ENCODE measurements around the gene CSF1. TPM values are rescaled to one million over a fixed set of nuclear protein-coding genes. Genes with fewer than 3 reads are reported as not detected.
"Not testable (repeated sequence)": the region's sequence is repeated elsewhere in the genome, so short reads cannot be mapped to it uniquely, and the experiment has no call there.

CSF1 gene
- polyA plus RNA-seq, 4 donors: 7.5 to 9.3 (median 8.5) TPM

DNA sequence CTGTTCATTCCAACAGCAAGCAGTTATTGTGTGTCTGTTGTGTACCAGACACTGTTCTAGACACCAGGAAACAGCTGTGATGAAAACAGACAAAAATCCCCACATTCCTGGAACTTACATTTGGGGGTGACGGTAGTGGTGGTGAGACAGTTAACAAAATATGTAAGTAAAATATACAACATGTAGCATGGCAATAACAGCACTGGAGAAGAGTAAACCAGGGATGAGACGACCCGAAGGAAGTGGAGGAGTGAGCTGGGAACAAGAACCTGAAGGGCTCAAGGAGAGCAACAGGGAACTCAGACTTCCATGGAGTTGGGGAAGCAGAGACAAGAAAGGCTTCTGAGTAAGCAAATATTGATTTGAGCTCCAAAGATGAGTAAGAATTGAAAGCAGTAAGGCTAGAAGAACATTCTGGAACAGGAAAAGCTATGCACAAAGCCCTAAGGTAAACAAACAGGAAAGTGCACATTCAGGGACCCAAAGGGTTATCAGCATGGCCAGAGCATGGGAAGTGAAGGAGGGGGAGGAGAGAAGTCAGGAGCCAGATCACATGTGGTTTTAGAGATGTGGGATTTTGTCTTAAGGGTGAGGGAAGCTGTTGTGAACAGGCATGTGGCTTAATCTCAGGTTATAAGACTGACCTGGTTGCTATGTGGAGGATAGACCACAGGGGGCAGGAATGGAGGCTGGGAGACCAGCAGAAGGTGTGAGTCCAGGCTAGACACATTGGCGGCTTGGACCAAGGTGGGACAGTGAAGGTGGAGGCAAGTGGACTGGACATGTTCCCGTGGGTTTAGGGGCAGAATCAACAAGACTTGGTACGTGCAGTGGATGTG, 7.3 kb downstream of the CSF1 start:
- no peak for DNase-seq (ENCODE audit: low read depth in 4 of 4, low spot score in 2 of 4)

DNA sequence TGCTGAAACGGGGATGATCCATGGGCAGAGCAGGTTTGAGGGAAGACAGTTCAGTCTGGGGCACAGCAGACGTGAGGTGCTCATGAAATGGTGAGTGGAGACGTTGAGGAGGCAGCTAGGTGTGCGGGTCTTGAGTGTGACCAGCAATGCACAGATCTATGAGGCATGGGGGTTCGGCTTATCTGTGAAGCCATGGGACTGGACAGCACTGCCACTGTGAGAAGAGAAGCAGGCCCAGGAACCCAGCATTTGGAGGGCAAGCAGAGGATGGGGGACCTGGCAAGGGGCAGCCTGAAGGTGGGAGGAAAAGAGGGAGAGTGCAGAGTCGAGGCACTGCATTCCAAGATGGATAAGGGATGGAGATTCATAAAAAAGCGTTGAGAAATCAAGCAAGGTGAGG, 8.0 kb downstream of the CSF1 start:
- no peak for DNase-seq (ENCODE audit: low read depth in 4 of 4, low spot score in 2 of 4)

DNA sequence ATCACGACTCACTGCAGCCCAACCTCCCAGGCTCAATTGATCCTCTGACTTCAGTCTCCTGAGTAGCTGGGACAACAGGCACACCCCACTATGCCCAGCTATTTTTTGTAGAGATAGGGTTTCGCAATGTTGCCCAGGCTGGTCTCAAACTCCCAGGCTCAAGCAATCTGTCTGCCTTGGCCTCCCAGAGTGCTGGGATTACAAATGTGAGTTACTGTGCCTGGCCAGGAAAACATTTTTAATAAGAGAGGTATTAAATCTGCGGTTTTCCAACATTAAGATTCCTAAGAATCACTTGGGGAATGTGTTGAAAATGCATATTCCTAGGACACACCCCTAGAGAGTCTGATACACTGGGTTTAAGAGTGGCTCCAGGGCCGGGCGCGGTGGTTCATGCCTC, 8.7 kb downstream of the CSF1 start:
- no peak for DNase-seq (ENCODE audit: low read depth in 4 of 4, low spot score in 2 of 4)

DNA sequence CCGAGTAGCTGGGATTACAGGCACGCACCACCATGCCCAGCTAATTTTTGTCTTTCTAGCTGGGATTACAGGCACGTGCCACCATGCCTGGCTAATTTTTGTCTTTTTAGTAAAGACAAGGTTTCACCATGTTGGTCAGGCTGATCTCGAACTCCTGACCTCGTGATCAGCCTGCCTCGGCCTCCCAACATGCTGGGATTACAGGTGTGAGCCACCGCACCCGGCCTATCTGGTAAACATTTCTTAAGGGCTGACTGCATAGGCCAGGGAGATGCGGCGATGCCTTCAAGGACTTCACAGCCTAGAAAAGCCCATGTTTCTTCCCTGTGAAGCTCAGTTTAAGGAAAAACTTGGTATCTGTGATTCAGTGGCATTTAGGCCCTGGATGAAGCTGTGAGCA, 9.7 kb downstream of the CSF1 start:
- not testable (repeated sequence) for DNase-seq (ENCODE audit: low read depth in 4 of 4, low spot score in 2 of 4)

DNA sequence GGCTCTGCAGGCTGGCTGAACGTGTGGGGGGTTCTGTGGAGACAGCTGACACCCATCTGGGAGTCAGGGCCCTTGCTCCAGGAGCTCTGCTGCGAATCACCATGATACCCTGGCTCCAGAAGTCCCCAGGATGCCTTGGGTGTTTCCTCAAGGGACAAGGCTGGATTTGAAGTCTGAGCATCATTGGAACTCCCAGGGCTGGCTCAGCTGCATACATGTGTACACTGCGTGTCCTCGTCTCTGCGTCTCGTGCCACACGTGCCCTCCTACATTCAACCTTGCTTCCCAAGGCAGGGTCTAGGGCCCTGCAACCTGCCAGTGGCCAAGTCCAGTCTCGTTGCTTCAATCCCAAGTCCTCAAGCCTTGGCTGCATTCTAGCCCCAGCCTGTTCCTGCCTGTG, 11.7 kb downstream of the CSF1 start:
- DNase-seq (ENCODE audit: low read depth in 4 of 4, low spot score in 2 of 4): no peak

DNA sequence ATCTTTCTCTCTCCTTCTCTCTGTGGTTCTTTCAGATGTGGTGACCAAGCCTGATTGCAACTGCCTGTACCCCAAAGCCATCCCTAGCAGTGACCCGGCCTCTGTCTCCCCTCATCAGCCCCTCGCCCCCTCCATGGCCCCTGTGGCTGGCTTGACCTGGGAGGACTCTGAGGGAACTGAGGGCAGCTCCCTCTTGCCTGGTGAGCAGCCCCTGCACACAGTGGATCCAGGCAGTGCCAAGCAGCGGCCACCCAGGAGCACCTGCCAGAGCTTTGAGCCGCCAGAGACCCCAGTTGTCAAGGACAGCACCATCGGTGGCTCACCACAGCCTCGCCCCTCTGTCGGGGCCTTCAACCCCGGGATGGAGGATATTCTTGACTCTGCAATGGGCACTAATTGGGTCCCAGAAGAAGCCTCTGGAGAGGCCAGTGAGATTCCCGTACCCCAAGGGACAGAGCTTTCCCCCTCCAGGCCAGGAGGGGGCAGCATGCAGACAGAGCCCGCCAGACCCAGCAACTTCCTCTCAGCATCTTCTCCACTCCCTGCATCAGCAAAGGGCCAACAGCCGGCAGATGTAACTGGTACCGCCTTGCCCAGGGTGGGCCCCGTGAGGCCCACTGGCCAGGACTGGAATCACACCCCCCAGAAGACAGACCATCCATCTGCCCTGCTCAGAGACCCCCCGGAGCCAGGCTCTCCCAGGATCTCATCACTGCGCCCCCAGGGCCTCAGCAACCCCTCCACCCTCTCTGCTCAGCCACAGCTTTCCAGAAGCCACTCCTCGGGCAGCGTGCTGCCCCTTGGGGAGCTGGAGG, 12.7 kb downstream of the CSF1 start:
- no peak for DNase-seq (ENCODE audit: low read depth in 4 of 4, low spot score in 2 of 4)

DNA sequence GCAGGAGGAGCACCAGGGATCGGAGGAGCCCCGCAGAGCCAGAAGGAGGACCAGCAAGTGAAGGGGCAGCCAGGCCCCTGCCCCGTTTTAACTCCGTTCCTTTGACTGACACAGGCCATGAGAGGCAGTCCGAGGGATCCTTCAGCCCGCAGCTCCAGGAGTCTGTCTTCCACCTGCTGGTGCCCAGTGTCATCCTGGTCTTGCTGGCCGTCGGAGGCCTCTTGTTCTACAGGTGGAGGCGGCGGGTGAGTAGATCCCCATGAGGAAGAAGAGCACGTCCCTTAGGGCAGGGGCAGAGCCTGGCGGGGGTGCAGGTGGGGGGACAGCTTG, 13.3 kb downstream of the CSF1 start:
- DNase-seq (ENCODE audit: low read depth in 4 of 4, low spot score in 2 of 4): no peak

DNA sequence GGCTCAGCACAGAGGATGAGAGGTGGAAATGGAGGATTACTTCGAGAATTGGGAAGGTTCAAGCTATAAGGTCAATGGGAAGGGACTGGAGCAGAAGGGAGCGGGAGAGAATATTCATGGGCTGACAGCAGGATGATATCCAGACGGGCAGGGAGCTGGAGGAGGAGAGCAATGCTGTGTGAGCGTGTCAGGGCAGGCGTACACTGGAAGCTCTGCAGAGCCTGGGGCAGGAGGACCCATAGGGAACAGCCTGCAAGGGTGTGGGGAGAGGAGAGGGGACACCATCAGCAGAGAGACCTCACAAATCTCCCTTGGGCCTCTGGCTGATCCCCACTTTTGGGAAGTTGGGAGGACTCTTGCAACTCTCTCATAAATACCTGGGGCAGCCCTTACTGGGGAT, 13.7 kb downstream of the CSF1 start:
- no peak for DNase-seq (ENCODE audit: low read depth in 4 of 4, low spot score in 2 of 4)

DNA sequence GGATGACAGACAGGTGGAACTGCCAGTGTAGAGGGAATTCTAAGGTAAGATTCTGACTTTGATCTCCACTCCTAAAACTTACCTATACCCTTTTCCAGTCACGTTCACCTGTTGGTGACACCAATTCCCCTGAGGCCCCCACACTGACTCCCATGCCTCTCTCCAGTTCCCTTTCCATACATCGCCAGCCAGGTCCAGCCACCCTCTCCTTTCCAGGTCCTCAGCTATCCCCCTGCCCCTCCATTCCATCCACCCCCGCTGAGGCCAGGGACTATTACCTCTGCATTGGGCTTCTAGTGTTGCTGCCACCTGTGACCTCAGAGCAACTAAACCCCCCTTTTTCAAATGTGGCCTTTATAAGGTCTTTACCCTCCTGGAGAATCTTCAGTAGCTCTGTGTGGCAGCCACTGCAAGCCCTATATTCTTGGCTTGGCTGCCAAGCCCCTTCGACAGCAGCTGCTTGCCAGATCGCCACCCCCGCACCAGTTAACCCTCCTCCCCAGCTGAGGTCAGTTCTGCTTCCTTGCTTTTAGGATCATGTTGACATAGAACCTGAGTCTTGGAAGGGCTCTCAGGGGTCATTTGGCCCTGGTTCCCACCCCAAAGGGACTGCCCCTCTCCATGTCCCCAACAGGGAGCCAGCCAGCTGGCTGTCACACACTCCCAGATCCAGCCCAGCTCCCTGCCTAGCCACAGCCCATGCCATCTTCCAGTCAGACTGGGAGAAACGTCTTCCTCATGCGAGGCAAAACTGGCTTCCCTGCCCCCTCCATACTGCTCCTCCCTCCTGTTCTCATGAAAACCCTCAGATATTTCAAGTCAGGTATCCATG, 14.7 kb downstream of the CSF1 start:
- no peak for DNase-seq (ENCODE audit: low read depth in 4 of 4, low spot score in 2 of 4)

DNA sequence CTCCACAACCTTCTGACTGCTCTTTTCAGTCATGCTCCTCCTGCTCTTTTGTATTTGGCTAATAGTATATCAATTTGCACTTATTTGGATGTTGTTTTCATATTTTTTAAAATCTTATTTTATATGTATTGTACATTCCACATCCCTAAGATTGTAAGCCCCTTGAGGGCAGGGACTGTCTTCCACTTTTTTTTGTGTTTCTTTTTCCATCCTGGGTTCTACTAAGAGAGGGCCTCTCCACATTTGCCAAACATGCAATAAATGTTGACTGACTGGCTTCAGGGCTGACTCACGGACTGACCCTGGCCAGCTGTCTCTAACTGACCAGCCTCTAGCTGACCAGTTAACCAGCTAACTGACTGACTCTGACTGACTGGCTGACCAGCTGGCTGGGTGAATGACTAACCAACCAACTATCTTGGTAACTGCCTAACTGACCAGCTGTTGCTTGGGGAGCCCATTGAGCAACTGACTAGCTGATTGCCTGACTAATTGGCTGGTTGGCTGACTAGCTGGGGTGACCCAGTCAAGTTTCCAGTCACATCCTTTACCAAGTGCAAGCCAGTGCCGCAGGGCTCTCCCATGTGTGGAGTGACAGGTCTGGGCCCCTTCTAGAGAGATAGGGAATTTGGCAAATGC, 16.1 kb downstream of the CSF1 start:
- no peak for DNase-seq (ENCODE audit: low read depth in 4 of 4, low spot score in 2 of 4)

DNA sequence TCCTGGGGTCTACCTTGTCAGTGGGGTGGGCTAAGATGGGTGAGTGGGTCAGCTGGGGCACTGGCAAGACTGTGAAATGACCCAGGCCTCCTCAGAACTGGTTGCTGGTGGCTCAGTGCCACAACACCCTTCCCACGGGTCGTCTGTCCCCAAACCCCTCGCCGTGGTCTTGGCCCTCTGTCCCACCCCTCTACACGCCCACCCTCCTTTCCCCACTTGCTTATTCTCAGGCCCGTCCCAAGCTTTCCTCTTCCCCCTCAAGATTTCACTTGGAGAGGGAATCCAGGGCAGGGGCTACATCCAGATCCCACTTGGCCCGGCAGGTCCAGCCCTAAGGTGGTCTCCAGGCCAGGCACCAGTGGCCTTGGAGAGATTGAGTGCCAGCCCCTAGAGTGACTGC, 16.7 kb downstream of the CSF1 start:
- no peak for DNase-seq (ENCODE audit: low read depth in 4 of 4, low spot score in 2 of 4)

DNA sequence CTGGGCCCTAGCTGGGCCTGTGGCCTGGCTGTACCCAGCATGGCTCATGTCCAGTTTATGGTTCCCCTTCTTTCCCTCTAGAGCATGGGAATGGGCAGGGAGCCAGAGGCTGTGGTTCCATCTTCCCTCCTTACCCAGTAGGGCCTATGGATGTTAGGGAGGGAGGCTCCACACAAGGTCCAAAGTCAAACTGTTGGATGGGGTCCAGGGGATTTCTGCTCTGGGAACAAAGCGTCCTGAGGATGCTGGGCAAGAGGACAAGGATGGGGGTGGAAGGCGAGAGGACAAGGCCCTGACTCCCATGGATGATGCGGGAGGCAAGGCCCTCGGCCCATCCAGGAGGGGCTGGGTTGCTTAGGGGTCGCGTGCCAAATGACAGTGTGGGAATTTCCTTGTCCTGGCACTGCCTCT, 17.3 kb downstream of the CSF1 start:
- no peak for DNase-seq (ENCODE audit: low read depth in 4 of 4, low spot score in 2 of 4)

DNA sequence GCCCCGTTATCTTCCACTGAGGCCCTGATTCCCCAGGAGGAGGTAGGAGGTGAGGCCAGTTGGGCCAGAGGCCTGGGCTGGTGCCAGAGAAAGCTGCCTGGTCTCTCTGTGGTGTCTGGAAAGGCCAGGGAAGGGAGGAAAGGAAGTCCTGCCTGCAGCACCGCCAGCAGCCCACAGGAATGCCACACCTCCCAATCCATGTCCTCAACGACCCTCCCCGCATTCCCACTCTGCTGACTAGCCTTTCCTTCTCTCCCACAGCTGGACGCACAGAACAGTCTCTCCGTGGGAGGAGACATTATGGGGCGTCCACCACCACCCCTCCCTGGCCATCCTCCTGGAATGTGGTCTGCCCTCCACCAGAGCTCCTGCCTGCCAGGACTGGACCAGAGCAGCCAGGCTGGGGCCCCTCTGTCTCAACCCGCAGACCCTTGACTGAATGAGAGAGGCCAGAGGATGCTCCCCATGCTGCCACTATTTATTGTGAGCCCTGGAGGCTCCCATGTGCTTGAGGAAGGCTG, 18.0 kb downstream of the CSF1 start:
- DNase-seq (ENCODE audit: low read depth in 4 of 4, low spot score in 2 of 4): no peak

DNA sequence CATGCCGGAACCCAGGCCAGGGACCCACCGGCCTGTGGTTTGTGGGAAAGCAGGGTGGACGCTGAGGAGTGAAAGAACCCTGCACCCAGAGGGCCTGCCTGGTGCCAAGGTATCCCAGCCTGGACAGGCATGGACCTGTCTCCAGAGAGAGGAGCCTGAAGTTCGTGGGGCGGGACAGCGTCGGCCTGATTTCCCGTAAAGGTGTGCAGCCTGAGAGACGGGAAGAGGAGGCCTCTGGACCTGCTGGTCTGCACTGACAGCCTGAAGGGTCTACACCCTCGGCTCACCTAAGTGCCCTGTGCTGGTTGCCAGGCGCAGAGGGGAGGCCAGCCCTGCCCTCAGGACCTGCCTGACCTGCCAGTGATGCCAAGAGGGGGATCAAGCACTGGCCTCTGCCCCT, 18.5 kb downstream of the CSF1 start:
- DNase-seq (ENCODE audit: low read depth in 4 of 4, low spot score in 2 of 4): no peak

DNA sequence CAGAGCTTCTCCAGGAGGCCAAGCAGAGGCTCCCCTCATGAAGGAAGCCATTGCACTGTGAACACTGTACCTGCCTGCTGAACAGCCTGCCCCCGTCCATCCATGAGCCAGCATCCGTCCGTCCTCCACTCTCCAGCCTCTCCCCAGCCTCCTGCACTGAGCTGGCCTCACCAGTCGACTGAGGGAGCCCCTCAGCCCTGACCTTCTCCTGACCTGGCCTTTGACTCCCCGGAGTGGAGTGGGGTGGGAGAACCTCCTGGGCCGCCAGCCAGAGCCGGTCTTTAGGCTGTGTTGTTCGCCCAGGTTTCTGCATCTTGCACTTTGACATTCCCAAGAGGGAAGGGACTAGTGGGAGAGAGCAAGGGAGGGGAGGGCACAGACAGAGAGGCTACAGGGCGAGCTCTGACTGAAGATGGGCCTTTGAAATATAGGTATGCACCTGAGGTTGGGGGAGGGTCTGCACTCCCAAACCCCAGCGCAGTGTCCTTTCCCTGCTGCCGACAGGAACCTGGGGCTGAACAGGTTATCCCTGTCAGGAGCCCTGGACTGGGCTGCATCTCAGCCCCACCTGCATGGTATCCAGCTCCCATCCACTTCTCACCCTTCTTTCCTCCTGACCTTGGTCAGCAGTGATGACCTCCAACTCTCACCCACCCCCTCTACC, 19.1 kb downstream of the CSF1 start:
- no peak for DNase-seq (ENCODE audit: low read depth in 4 of 4, low spot score in 2 of 4)

DNA sequence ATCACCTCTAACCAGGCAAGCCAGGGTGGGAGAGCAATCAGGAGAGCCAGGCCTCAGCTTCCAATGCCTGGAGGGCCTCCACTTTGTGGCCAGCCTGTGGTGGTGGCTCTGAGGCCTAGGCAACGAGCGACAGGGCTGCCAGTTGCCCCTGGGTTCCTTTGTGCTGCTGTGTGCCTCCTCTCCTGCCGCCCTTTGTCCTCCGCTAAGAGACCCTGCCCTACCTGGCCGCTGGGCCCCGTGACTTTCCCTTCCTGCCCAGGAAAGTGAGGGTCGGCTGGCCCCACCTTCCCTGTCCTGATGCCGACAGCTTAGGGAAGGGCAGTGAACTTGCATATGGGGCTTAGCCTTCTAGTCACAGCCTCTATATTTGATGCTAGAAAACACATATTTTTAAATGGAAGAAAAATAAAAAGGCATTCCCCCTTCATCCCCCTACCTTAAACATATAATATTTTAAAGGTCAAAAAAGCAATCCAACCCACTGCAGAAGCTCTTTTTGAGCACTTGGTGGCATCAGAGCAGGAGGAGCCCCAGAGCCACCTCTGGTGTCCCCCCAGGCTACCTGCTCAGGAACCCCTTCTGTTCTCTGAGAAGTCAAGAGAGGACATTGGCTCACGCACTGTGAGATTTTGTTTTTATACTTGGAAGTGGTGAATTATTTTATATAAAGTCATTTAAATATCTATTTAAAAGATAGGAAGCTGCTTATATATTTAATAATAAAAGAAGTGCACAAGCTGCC, 19.8 kb downstream of the CSF1 start:
- no peak for DNase-seq (ENCODE audit: low read depth in 4 of 4, low spot score in 2 of 4)

DNA sequence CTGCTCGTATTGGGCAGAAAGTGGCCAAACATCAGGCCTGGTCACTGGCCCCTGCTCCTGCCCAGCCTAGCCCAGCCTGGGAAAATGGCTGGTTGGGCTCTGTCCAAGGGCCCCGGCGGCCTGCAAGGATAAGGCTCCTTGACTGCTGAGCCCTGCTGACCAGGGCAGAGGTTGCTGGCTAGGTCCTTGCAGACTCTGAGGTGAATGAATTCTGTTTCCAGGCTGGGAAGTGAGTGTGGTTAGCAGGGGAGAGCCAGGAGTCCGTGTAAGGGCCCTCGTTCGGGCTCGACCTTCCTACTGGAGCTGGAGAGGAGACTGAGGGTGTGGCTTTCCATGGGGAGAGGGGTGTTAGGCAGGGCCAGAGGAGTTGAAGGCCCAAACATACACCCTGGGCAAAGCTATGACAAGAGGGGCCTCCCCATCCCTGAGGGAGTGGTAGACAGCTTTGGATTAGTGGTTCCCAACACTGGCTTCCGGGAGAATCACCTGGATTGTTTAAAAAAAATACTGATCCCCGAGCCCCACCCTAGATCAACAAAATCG, 20.6 kb downstream of the CSF1 start:
- DNase-seq (ENCODE audit: low read depth in 4 of 4, low spot score in 2 of 4): peak; percentile 58 to 81 (median 75)

DNA sequence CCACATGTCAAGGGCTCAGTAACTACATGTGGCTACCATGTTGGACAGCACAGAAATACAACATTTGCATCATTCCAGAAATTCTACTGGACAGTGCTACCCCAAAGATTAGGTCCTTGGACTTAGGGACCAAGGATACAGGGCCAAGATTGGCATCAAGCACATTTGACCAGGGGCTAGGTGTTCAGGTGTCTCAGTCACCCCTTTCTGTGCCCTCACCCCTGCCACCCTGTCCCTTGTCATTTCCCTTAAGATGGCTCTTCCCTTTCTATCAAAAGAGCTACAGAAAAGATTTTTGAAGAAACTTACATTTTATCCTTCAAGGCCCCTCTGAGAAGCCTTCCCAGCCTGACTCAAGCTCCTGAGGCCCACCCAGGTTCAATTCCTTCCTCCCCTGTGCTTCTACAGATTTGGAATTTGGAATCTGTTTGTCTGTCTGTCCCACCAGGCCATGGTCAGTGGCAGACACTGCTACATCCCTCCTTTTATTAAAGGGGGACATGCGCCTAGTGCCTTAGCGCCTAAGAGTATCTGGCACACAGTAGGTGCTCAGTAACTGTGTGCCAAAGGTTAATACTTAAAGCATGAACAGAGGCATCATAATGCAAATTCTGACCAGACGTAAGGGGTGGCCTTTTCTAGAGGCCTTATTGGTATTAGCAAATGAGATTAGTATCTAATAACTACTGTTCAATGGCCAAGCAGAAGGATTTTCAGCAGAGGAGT, 21.4 kb downstream of the CSF1 start:
- no peak for DNase-seq (ENCODE audit: low read depth in 4 of 4, low spot score in 2 of 4)

Data from left renal cortex interstitium (tissue), 4 donors.